ENCODE data around the gene ZNF408.

The ZNF408 gene

DNA sequence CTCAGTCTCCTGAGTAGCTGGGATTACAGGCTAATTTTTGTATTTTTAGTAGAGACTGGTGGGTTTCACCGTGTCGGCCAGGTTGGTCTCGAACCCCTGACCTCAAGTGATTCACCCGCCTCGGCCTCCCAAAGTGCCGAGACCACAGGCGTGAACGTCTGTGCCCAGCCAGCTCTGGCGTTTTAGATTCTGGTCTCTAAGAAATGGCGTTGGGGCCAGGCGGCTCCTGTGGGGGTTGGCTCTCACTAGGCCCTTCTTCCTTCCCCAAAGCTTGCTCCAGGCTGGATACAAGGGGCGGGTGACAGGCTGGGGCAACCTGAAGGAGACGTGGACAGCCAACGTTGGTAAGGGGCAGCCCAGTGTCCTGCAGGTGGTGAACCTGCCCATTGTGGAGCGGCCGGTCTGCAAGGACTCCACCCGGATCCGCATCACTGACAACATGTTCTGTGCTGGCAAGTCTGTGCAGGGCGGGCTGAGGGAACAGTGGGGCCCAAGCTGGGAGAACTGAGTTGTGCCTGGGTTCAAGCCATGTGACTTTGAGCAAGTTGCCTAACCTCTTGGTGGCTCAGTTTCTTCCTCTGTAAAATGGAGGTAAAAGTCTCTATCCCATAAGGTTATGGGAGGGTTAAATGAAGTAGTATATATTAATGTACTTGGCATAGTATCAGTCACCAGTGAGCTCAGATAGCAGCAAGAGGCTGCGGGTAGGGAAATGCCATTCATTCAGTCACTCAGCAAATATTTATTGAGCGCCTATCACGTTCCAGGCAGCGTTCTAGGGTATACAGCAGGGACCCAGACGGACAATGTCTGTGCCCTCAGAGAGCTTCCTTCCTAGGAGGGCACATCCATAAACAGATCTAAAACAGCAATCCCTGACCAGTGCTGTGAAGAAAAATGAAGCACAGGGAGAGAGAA is 28.5 kb downstream of the ZNF408 start:
- no peak for DNase-seq

DNA sequence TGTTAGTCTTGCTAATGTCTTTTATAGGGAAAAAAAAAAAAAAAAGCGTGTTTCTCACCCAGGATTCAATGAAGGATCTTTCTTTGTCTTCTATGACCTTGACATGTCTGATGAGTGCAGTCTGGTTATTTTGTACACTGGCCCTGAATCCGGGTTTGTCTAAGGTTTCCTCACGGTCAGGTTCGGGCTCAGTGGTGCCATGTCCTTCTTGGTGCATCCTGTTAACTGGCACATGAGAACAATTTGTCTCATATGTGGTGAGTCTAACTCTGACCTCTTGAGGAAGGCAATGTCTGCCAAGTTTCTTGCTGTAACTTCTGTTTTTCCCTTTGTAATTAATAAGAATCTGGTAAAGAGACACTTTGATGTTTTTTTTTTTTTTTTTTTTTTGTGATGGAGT is 30.7 kb downstream of the ZNF408 start:
- no peak for DNase-seq

DNA sequence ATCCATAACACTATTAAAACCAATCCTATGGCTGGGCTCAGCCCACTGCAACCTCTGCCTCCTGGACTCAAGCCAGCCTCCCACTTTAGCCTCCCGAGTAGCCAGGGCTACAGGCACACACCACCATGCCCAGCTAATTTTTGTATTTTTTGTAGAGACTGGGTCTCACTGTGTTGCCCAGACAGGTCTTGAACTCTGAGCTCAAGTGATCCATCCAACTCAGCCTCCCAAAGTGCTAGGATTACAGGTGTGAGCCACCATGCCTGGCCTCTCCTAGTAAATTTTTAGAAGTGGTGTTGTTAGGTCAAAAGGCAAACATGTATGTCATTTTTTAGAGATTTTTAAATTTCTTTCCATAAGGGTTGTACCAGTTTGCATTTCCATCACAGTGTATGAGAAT is 32.4 kb downstream of the ZNF408 start:
- no peak for DNase-seq

DNA sequence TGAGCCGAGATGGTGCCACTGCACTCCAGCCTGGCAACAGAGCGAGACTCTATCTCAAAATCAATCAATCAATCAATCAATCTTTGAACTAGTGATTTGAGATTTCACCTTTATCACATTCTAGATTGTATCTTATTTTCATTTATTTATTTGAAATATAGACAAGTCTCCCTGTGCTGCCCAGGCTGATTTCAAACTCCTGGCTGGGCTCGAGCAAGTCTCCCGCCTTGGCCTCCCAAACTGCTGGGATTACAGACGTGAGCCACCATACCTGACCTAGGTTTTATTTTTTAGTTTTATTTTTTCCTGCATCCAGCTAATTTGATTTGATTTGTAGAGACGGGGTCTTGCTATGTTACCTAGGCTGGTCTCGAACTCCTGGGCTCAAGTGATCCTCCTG is 35.3 kb downstream of the ZNF408 start:
- no peak for DNase-seq

DNA sequence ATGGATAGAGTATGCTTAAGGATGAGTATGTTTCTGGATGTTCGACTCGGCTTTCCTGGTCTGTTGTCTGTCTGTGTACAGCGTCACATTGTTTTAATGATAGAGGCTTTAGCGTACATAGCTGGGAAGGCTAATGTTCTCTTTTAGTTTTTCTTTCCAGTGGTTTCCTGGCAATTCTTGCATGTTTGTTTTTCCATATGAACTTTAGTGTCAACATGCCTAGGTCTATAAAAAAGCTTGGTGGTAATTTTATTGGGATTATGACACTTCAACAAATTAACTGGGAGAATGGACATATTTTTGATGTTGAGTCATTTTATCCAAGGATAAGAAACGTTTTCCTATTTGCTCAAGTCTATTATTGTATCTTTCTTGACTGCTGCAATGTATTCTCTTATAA is 35.8 kb downstream of the ZNF408 start:
- DNase-seq = no peak

DNA sequence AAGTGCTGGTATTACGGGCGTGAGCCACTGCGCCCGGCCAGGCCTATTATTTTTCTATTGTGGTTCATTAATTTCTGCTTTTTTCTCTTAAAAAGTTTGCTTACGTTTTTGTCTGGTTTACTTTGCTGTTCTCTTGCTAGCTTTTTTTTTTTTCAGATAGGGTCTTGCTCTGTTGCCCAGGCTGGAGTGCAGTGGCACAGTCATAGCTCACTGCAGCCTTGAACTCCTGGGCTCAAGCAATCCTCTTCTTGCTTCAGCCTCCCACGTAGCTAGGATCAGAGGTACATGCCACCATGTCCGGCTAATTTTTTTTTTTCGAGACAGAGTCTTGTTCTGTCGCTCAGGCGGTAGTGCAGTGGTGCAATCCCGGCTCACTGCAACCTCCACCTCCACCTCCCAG is 36.9 kb downstream of the ZNF408 start:
- no peak for DNase-seq

DNA sequence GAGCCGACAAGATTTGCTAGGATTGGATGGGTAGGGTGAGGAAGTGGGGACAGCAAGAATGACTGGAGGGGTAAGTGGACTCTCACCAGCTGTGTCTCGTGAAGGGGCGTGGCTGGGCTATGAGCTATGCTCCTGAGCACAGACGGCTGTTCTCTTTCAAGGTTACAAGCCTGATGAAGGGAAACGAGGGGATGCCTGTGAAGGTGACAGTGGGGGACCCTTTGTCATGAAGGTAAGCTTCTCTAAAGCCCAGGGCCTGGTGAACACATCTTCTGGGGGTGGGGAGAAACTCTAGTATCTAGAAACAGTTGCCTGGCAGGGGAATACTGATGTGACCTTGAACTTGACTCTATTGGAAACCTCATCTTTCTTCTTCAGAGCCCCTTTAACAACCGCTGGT is 38.1 kb downstream of the ZNF408 start:
- DNase-seq = no peak

DNA sequence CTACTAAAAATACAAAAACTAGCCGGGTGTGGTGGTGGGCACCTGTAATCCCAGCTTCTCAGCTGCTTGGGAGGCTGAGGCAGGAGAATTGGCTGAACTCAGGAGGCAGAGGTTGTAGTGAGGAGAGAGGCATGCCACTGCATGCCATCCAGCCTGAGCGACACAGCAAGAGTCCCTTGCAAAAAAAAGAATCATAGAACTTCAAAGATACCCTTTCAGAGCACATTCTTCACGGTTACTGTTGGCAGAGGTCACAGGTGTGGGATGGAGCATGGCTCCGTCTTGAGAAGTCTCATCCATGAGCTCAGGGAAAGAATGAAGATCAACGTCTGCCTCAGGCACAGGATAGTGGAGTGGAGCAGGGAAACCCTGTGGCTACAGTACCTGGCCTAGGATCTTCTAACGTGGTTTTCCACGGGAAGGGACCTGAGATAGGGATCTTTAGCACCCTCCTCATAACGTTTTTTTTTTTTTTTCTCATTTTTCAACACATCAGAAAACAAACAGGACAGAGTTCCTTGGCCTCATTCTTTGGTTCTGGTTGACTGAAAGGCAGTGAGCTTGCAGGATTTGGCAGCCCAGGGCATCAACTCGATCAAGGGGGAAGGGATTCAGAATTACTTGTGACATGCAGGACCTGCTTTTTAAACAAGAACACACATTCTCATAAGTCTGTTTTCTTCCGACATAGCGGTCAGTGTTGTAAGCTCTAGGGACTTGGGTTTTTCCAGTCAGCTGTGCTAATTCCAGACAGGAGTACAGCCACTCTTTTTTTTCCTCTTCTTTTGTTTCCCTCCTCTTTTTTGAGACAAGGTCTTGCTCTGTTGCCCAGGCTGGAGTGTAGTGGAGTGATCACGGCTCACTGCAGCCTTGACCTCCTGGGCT is 41.0 kb downstream of the ZNF408 start:
- DNase-seq = no peak

DNA sequence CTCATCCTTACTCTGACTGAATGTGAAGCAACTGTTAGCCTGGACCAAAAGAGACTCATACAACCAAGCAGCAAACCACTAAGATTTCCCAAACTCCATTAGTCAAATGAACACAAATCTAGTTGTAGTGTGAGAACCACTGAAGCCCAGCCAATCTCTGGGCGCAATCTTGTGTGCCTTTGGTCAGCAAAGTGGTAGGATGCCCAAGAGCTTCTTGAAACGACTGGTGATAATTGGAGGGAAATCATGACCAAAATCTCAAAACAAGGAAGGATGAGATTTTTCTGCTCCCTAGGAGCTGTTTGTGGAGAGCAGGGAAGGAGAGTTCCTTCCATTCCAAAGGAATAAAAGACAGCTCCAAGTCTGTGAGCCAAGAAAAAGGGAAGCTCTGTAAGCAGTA is 42.2 kb downstream of the ZNF408 start:
- no peak for DNase-seq

DNA sequence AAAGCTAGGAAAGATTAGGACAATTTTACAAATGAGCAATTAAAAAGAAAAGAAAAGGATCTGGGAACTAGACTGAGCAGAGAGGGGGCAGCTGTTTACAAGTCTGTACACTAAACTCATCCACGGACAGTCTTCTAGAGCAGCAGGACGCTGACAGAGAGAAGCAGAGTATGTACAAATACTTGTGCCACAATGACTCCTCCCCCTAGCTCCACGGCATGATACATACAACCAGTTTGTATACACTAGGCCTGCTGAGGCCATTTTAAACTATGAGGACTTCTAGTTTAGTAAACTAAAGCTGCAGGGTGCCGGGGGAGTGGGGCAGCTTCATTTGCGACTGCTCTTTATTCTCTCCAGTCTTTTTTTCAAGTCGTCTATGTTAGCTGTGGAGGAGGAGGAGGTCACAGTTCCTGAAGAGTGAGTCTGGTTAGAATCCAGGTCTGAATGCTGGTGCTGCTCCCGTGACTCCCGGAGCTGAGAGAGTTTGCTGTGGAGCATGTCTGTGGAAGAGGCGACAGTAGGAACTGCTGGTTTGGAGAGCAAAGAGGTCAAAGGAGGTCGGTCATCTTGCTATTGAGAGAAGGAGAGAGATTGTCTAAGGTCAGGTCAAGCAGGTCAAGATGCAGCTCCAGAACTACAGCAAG is 43.0 kb downstream of the ZNF408 start:
- no peak for DNase-seq

DNA sequence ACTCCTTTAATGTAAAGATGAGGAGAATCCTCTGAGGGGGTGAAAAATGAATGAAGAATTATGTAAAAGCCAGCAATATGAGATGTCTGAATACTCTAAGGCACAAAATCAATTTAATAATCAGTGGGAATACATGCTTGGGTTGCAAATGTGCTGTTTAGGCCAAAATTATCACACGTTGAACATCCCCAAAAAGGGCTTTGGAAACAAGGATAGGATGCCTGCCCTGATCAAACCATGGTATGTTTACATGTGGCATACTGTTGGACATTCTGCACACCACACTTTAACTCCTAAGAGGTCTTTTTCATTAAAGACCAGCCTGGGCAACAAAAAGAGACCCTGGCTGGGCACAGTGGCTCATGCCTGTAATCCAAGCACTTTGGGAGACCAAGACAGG is 44.5 kb downstream of the ZNF408 start:
- no peak for DNase-seq

DNA sequence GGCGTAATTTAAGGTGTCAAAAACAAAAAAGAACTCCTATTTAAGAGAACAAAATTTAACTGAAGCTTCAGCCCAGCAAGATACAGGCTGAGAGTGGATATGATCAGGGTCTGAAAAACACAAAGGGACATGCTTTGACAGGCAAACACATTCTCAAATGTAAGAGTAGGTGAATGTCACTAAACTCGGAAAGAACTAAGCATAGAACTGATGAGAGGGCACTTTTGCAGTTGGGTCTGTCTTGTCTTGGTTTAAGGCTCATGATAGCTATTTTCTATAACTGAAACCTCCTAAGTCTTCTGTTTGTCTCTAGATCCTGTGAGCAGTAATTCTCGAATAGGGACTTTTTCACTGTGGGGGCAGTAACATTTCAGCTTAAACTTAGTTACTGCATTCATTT is 45.2 kb downstream of the ZNF408 start:
- DNase-seq = no peak

DNA sequence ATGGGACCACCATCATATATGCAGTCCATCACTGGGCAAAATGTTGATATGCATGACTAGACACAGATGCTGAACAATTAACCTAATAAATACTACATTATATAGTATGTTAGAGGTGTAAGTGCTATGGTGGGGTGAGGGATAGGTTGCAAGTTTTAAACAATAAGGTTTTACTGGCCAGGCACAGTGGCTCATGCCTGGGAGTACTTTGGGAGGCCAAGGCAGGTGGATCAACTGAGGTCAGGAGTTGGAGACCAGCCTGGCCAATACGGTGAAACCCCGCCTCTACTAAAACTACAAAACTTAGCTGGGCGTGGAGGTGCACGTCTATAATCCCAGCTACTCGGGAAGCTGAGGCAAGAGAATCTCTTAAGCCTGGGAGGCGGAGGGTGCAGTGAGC is 46.3 kb downstream of the ZNF408 start:
- DNase-seq = no peak

All from stimulated activated CD4-positive, alpha-beta T cell treated with anti-CD3 and anti-CD28 coated beads, Interleukin-4, amount 100 ng/mL, for 4 hours (primary cell).